HG03196 (cell line): ENCODE data around the gene HGF.

Experiments
- ATAC-seq: cut with Tn5 transposase; IDR thresholded peaks from one replicate; pipeline ENCODE4 v1.9.1; 2021; ENCODE audit not compliant: unreplicated experiment

Gene HGF

DNA sequence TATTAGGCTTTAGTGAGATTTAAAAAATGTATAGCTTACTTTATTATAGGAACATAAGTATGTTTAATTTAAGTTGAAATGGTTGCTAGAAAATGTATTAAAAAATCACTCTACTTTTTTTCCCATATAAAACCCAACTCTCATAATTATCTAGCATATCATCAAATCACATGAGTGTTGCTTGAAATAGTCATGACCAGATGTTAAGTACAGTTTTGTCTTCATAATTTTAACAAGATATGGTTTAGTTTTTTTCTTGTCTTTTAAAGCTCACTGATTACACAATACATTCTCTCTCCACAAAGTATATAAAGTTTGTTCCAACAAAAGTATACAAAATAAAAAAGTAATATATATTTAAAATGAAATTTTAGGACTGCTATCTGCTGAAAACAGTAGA lies 82.8 kb downstream of the HGF start:
- no peak for ATAC-seq

GRCh38 chr7:81685270-81685868 lies 84.5 kb downstream of the HGF start:
- ATAC-seq, result no peak

DNA sequence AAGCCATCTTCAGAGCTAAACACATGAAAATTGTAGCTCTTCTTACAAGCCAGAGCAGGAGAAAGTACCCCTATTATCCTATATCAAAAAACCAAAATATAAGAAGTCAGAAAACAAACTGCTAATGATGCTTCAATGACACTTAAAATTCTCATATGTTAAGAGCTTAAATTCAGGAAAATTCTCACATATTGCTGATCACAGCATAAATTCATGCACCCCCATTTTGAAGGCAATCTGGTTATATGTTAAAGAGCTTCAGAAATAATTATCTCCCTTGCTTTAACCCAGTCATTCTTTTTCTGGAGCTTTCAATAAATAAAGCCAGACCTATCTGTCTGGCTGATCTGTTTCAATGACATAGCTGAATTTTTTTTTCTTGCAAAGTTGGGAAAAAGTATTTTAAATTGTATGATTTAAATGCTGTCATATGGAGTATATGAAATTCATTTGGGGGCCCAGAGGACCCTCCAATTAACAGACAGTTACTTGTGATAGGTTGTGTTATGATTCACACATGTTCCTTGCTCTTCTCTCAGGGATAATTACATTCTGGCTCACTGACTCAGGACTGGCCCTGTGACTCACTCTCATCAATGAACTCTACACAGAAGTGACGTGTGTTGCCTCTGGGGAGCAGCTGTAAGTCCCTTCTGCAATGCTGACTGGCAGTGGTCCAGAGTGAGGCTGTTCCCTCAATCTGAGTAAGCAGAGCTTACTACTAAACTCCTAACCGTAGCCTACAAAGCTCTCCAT lies 85.2 kb downstream of the HGF start:
- peak; percentile 95 for ATAC-seq

GRCh38 chr7:81684033-81684432 lies 85.8 kb downstream of the HGF start:
- no peak for ATAC-seq

- no peak for ATAC-seq
Measured at GRCh38 chr7:81682873-81683272, 87.0 kb downstream of the HGF start.

DNA sequence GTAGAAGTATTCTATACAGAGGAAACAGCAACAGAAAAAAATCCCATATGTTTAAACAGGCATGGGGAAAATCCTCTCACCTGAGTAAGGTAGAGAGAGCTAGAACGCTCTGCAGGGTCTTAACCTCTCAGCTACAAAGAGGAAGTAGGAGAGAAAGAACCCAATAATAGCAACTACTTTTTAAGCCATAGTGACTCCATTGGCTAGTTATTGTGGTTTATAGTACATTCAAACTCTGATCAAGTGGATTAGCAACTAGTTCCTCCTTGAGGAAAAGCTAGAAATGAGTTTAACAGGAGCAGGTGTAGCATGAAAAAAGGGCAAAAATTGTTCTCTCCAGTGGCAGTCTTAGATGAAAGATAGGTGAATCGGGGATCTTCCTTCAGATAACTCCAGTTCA lies 89.7 kb downstream of the HGF start:
- ATAC-seq, result no peak

- no peak for ATAC-seq
Measured at GRCh38 chr7:81676813-81677212, 93.0 kb downstream of the HGF start.

DNA sequence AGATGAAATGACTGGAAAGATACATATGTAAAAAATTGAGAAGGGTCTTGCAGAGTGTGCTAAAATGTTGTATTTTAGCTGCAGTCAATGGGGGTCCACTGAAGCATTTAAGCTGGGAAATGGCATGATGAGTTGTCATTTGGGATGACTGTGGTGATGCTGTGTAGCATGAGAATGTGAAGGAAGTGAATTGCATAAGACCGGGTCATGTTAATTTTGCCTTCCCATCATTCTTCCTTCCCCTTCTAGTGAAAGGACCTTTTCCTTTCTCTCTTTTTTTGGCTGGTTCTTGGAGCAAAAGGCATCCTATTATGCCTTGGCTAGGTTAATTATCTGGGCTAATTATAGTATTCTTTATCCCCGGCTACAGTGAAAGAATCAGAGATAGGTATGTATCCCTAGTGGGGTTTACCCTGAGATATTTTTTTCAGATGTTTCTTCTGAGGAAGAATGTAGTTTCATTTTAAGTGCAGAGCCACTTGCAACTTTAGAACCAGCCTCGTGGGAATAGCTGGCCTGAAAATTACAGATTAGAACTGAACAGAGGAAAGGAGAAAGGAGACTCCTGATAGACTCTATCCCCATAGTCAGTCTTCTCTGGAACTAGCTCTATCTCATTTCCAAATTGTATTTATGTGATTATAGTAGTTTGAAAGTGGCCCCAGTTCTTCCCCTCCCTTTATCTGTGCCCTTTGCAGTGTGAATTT lies 93.6 kb downstream of the HGF start:
- ATAC-seq, result no peak

GRCh38 chr7:81674431-81674830 lies 95.4 kb downstream of the HGF start:
- no peak for ATAC-seq

DNA sequence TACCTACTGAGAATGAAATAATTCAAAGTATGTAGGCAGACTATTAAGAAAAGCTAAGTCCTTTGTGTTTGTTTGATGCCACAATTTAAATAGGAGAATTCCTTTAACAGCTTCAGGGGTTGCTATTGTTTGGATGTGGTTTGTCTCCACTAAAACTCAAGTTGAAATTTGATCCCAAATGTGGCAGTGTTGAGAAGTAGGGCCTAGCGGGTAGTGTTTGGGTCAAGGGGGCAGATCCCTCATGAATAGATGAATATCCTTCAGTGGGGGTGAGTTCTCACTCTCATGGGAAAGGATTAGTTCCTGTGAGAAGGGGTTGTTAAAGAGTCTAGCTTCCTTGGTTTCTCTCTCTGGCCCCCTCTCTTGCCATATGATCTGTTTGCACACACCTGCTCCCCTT lies 97.0 kb downstream of the HGF start:
- no peak for ATAC-seq

- ATAC-seq, result no peak
Measured at GRCh38 chr7:81669476-81670105, 100.3 kb downstream of the HGF start.

GRCh38 chr7:81666209-81666608 lies 103.6 kb downstream of the HGF start:
- ATAC-seq, result no peak

DNA sequence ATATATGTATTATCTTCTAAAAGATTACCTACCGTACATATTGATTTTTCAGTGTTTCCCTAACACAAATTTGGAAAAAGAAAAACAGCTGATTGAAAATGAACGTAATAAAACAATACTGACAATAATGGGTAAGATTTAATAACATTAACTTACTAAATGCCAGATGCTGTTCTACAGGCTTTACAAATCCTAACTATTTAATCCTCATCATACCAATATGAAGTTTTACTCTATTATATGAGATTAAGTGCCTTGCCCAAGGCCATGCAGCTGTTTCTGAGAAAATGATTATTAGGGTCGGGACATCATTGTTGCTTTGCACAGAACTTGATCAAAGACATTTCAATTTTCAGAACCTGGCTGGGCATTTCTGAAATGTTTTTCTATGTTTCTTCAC lies 104.6 kb downstream of the HGF start:
- ATAC-seq, result no peak

DNA sequence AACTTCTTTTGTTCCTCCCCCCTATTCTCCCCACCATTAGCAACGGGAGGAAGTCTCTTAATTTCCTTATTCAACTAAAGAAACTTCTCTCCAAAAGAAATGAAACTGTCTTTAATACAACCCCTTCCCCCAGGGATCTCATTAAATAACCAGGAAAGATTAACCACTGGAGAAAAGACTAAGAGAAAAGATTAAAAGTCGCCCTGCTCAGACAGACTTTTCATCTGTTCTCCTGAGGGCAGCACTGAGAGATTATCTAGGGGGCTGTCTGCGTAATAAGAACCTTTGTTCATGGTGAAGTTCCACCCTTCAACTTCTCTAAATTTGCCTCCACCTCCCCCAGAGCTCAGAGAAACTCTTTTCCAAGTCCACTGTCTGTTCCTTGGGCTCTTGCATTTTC lies 105.5 kb downstream of the HGF start:
- no peak for ATAC-seq

- no peak for ATAC-seq
Measured at GRCh38 chr7:81662531-81662930, 107.3 kb downstream of the HGF start.

DNA sequence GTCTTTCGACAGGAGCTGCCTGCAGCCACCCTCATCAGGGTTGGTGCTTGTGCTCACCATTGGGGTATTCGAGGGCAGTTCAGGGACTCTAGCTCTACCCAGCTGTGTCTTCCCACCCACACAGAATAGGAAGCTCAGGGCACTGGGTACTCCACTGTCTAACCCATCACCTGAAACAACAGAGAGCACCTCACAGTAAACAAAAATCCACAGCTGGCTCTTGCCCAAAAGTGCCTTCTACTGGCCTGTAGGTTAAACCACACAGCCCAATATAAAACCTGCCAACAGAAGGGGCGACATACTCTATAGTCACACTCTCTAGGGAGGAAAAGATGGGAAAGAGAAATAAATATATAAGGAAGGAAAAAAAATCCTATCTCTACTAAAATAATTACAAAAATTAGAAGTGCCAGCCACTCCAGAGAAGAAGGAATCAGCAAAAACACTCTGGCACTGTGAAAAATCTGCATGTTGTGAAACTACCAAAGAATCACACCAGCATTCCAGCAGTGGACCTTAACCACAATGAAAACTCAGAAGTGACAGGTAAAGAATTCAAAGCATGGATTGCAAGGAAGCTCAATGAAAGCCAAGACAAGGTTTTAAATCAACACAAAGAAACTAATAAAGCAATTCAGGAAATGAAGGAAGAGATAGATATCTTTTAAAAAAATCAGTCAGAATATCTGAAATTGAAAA lies 110.0 kb downstream of the HGF start:
- ATAC-seq, result no peak

GRCh38 chr7:81657551-81657950 lies 112.3 kb downstream of the HGF start:
- no peak for ATAC-seq

- no peak for ATAC-seq
Measured at GRCh38 chr7:81655271-81655670, 114.6 kb downstream of the HGF start.

DNA sequence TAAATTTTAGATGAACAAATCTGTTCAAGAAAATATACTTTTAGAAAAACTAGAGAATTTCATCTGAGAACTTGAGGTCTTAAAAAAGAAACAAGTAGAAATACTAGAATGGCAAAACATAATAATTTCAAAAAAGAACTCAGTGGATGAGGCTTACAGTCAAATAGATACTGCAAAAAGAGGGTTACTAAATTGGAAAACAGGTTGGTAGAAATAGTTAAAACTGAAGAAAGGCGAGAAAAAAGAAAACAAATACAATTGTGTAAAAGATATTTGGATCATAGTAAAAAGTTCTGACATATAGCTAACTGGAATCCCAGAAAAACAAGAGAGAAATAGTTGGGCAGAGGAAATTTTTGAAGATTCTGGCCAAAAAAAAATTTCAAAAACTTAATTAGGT lies 117.6 kb downstream of the HGF start:
- ATAC-seq, result no peak
